Neural progenitor cell (in vitro differentiated cells): ENCODE results near the gene GATA2. TPM values are rescaled to one million over a fixed set of nuclear protein-coding genes. Genes with fewer than 3 reads are reported as not detected.

Source experiments
- DNase-seq: peaks from one replicate; pipeline ENCODE4 v3.0.0-alpha.2; 2016; ENCODE audit warnings: low spot score
- H2AFZ ChIP-seq: fragments of 200-600 bp; sonication (generic); replicated peaks from 2 replicates; pipeline ENCODE4 v1.6.1; 2016; ENCODE audit warnings: antibody characterized with exemption
- H3F3A ChIP-seq: fragments of 200-600 bp; sonication (generic); 2 replicates; pipeline ENCODE4 v1.6.1; 2016; ENCODE audit warnings: antibody characterized with exemption, low read depth
- H3K27ac ChIP-seq: fragments of 200-600 bp; sonication (generic); 2 replicates; pipeline ENCODE4 v1.5.1; 2016; ENCODE audit warnings: mild to moderate bottlenecking
- H3K27me3 ChIP-seq: fragments of 200-600 bp; sonication (generic); 2 replicates; pipeline ENCODE4 v1.6.1; 2016; ENCODE audit warnings: mild to moderate bottlenecking, moderate library complexity
- H3K36me3 ChIP-seq: fragments of 200-600 bp; sonication (generic); 2 replicates; pipeline ENCODE4 v1.5.1; 2016
- H3K4me1 ChIP-seq: fragments of 200-600 bp; sonication (generic); 2 replicates; pipeline ENCODE4 v1.6.1; 2016; ENCODE audit warnings: mixed run types
- H3K4me2 ChIP-seq: fragments of 200-600 bp; sonication (generic); 2 replicates; pipeline ENCODE4 v1.6.1; 2016
- H3K4me3 ChIP-seq: fragments of 200-600 bp; sonication (generic); 2 replicates; pipeline ENCODE4 v1.5.1; 2016
- H3K79me2 ChIP-seq: fragments of 200-600 bp; sonication (generic); 2 replicates; pipeline ENCODE4 v1.6.1; 2016; ENCODE audit warnings: low read depth
- H3K9ac ChIP-seq: fragments of 200-600 bp; sonication (generic); 2 replicates; pipeline ENCODE4 v1.6.1; 2016
- H3K9me3 ChIP-seq: fragments of 200-600 bp; sonication (generic); 2 replicates; pipeline ENCODE4 v1.5.1; 2016; ENCODE audit warnings: low read depth
- H4K20me1 ChIP-seq: fragments of 200-600 bp; sonication (generic); 2 replicates; pipeline ENCODE4 v1.6.1; 2016; ENCODE audit warnings: low read depth
- H3K27ac Mint-ChIP-seq: 3 replicates; pipeline ENCODE4 v1.8.0; 2021; ENCODE audit warnings: mixed read lengths
- H3K27me3 Mint-ChIP-seq: 2 replicates; pipeline ENCODE4 v1.8.0; 2022; ENCODE audit warnings: low read depth, mild to moderate bottlenecking, inconsistent platforms, moderate library complexity, mixed read lengths; ENCODE audit not compliant: insufficient read depth
- H3K36me3 Mint-ChIP-seq: 3 replicates; pipeline ENCODE4 v1.8.0; 2021; ENCODE audit warnings: mixed read lengths
- H3K4me1 Mint-ChIP-seq: 3 replicates; pipeline ENCODE4 v1.8.0; 2021; ENCODE audit warnings: mixed read lengths
- H3K4me3 Mint-ChIP-seq: 3 replicates; pipeline ENCODE4 v1.8.0; 2021; ENCODE audit warnings: mild to moderate bottlenecking, moderate library complexity, mixed read lengths
- H3K9me3 Mint-ChIP-seq: 3 replicates; pipeline ENCODE4 v1.8.0; 2020; ENCODE audit warnings: mixed read lengths
- CTCF ChIP-seq: fragments of 200-600 bp; sonication (generic); IDR thresholded peaks from 2 replicates; pipeline ENCODE4 v1.5.1; 2017; ENCODE audit warnings: antibody characterized with exemption, mild to moderate bottlenecking
- EZH2 ChIP-seq: fragments of 200-600 bp; sonication (generic); IDR thresholded peaks from 2 replicates; pipeline ENCODE4 v1.6.1; 2017; ENCODE audit warnings: antibody characterized with exemption, mild to moderate bottlenecking, moderate library complexity
- EZH2phosphoT487 ChIP-seq: fragments of 200-600 bp; sonication (generic); IDR thresholded peaks from 2 replicates; pipeline ENCODE4 v1.6.1; 2017; ENCODE audit warnings: antibody characterized with exemption
- total RNA-seq: library from RNA; depleted of rRNA; stranded (reverse); fragments of >200 nt; gene quantifications from 2 replicates; pipeline ENCODE4 v1.2.3, GENCODE V29; 2015; ENCODE audit warnings: low replicate concordance

Gene GATA2
- total RNA-seq, 1 donor from 2014 or later: not detected

DNA sequence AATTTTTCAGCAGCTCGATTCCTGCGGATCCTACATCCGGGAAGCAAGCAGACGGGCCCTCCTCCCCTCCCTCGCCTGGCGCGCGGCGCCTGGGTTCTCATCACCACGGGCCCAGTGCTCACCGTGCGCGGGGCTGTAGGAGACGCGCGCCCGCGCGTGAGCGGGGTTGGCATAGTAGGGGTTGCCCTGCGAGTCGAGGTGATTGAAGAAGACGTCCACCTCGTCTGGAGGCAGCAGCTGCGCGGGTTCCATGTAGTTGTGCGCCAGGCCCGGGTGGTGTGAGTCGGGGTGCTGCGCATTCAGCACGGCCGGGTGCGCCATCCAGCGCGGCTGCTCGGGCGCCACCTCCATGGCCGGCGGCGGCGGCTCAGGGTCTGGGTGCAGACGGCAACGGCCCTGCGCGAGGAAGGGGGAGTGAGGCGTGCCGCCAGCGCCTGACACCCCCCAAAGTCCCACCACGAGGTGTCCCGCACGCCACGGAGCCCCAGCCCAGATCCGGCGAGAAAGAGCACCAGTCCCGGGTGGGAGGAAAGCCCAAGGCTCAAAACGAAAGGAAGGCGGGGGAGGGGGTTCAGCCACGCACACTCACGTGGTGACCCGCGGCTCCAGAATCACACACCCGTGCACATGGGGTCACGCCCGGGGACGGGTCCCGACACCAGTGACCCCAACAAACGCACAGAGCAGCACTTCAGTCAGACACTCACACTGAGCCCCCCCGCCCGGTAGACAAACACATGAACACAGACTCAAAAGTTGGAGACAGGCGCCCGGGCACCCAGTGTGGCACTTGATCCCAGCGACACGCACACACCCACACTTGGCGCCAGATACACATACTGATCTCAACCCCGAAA, 6.1 kb downstream of the GATA2 start:
- peak; percentile 62 for DNase-seq
- Histone ChIP-seq H3F3A (peaks cover 47% of the 10 kb centered on the region), H3K4me2 (peak overlapping the region; percentile 78), H3K27me3 (peaks cover 100% of the 10 kb centered on the region), H3K9ac (no peak overlapping the region), H3K79me2 (no peaks in the 10 kb centered on the region), H3K4me1 (peaks cover 65% of the 10 kb centered on the region), H3K4me3 (peak overlapping the region; percentile 42), H3K27ac (no peak overlapping the region), H3K9me3 (no peaks in the 10 kb centered on the region), H2AFZ (no peak overlapping the region), H3K36me3 (no peaks in the 10 kb centered on the region), H4K20me1 (peaks cover 94% of the 10 kb centered on the region)
- Mint-ChIP-seq H3K36me3 (no peaks in the 10 kb centered on the region), H3K4me3 (peak overlapping the region; percentile 80), H3K4me1 (peaks cover 47% of the 10 kb centered on the region), H3K27ac (no peak overlapping the region), H3K9me3 (no peaks in the 10 kb centered on the region), H3K27me3 (peaks cover 82% of the 10 kb centered on the region)
- TF ChIP-seq EZH2phosphoT487 (peak; percentile 96), EZH2 (peak; percentile 96), CTCF (no peak)

GRCh38 chr3:128486205-128486628, 6.8 kb downstream of the GATA2 start:
- H3K4me2 ChIP-seq: peak overlapping the region; percentile 78
- H3K36me3 ChIP-seq: no peaks in the 10 kb centered on the region
- no peak overlapping the region for H3K27ac ChIP-seq
- H3K9ac ChIP-seq: no peak overlapping the region
- Mint-ChIP-seq H3K36me3 (no peaks in the 10 kb centered on the region), H3K27me3 (peaks cover 81% of the 10 kb centered on the region), H3K4me1 (peaks cover 48% of the 10 kb centered on the region), H3K4me3 (peak overlapping the region; percentile 71), H3K27ac (no peak overlapping the region), H3K9me3 (no peaks in the 10 kb centered on the region)
- peaks cover 100% of the 10 kb centered on the region for H3K27me3 ChIP-seq
- peaks cover 92% of the 10 kb centered on the region for H4K20me1 ChIP-seq
- H3K4me3 ChIP-seq: peak overlapping the region; percentile 42
- H2AFZ ChIP-seq: no peak overlapping the region
- peaks cover 46% of the 10 kb centered on the region for H3F3A ChIP-seq
- no peaks in the 10 kb centered on the region for H3K9me3 ChIP-seq
- no peak for DNase-seq
- TF ChIP-seq EZH2 (peak; percentile 80), CTCF (no peak), EZH2phosphoT487 (no peak)
- peaks cover 68% of the 10 kb centered on the region for H3K4me1 ChIP-seq
- H3K79me2 ChIP-seq: no peaks in the 10 kb centered on the region

DNA sequence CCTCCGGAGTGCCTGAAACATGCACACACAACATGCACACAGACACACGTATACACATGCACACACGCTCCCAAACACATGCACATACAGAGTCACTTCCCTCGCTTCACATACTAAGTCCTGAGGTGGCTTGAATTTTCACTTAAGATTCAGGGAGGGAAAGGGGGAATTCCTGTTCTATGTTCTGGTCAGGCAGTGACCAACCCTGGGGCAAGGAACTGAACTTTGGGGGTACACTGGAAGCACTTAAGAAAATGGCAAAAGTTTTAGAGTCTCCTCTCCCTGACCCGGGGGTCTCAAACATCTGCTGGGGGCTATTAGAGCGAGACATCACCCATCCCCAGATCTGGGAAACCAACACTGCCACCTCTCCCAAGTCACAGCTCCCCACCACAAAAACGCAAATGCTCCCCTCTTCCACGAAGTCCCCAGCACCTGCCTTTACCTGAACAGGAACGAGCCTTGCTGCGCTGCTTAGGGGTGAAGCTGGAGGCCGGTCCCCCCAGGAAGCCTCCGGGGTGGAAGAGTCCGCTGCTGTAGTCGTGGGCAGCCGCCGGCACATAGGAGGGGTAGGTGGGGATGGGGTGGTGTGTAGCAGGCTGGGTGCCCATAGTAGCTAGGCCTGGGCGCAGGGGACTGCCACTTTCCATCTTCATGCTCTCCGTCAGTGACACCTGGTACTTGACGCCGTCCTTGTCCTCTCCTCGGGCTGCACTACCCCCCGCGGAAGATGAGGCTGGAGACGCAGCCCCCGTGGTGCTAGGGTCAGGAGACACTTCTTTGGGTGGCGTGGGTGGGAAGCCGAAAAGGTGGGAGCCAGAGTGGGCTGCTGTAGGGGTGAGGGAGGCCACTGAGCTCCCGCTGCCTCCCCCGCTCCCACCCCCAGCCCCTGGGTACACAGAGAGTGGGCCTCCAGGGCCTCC, 7.5 kb downstream of the GATA2 start:
- H3K36me3 ChIP-seq: no peaks in the 10 kb centered on the region
- peaks cover 39% of the 10 kb centered on the region for H3F3A ChIP-seq
- no peak overlapping the region for H3K27ac Mint-ChIP-seq
- no peaks in the 10 kb centered on the region for H3K9me3 ChIP-seq
- peaks cover 90% of the 10 kb centered on the region for H4K20me1 ChIP-seq
- no peaks in the 10 kb centered on the region for H3K36me3 Mint-ChIP-seq
- no peaks in the 10 kb centered on the region for H3K79me2 ChIP-seq
- peaks cover 68% of the 10 kb centered on the region for H3K4me1 ChIP-seq
- H3K4me3 ChIP-seq: no peak overlapping the region
- H2AFZ ChIP-seq: no peak overlapping the region
- no peak overlapping the region for H3K27ac ChIP-seq
- H3K4me3 Mint-ChIP-seq: no peak overlapping the region
- no peaks in the 10 kb centered on the region for H3K9me3 Mint-ChIP-seq
- H3K9ac ChIP-seq: no peak overlapping the region
- no peak for DNase-seq
- peaks cover 100% of the 10 kb centered on the region for H3K27me3 ChIP-seq
- no peak overlapping the region for H3K4me2 ChIP-seq
- peaks cover 81% of the 10 kb centered on the region for H3K27me3 Mint-ChIP-seq
- TF ChIP-seq EZH2 (no peak), CTCF (no peak), EZH2phosphoT487 (no peak)
- H3K4me1 Mint-ChIP-seq: peaks cover 45% of the 10 kb centered on the region
